ENCODE data around the gene TMEM95.

TMEM95 gene

GRCh38 chr17:7403043-7403726 lies 48.2 kb downstream of the TMEM95 start:
- Histone ChIP-seq H3K9me3 (ENCODE audit: control insufficient read depth in 2 of 2, low read length in 2 of 2) (no peaks in the 10 kb centered on the region), H3K27ac (ENCODE audit: low read depth in 2 of 2, low read length in 2 of 2) (peak overlapping the region; percentile 92), H3K9ac (ENCODE audit: low read depth in 1 of 2, low read length in 2 of 2) (peak overlapping the region; percentile 43 to 77), H3K4me1 (ENCODE audit: control insufficient read depth in 2 of 2, insufficient read depth in 2 of 2, low read length in 2 of 2) (peaks cover 6 to 7% of the 10 kb centered on the region in 2 donors), H3K4me3 (ENCODE audit: low read length in 2 of 2) (peak overlapping the region; percentile 82 to 91), H3K36me3 (ENCODE audit: control insufficient read depth in 2 of 2, insufficient read depth in 2 of 2, low read length in 2 of 2) (no peaks in the 10 kb centered on the region), H3K27me3 (ENCODE audit: control insufficient read depth in 2 of 2, insufficient read depth in 2 of 2, low read length in 2 of 2) (peaks cover 0 to 12% of the 10 kb centered on the region in 2 donors)

DNA sequence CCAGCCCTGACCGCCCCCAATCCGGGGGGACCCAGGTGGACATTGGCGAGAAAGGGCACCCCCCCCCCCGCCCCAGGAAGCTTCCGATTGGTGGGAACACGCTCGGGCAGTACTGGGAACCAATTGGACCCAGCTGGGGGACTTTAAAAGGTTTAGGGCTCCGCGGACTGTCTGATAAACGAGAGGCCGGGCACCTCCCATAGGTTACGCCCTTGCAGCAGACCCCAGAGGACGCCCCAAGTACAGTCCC lies 48.7 kb downstream of the TMEM95 start:
- H3K4me1 ChIP-seq (ENCODE audit: control insufficient read depth in 2 of 2, insufficient read depth in 2 of 2, low read length in 2 of 2): peaks cover 6 to 7% of the 10 kb centered on the region in 2 donors
- peak overlapping the region; percentile 82 to 91 for H3K4me3 ChIP-seq (ENCODE audit: low read length in 2 of 2)
- no peaks in the 10 kb centered on the region for H3K36me3 ChIP-seq (ENCODE audit: control insufficient read depth in 2 of 2, insufficient read depth in 2 of 2, low read length in 2 of 2)
- H3K9me3 ChIP-seq (ENCODE audit: control insufficient read depth in 2 of 2, low read length in 2 of 2): no peaks in the 10 kb centered on the region
- H3K27ac ChIP-seq (ENCODE audit: low read depth in 2 of 2, low read length in 2 of 2): peak overlapping the region; percentile 92
- H3K27me3 ChIP-seq (ENCODE audit: control insufficient read depth in 2 of 2, insufficient read depth in 2 of 2, low read length in 2 of 2): peaks cover 0 to 12% of the 10 kb centered on the region in 2 donors
- peak overlapping the region; percentile 43 to 77 for H3K9ac ChIP-seq (ENCODE audit: low read depth in 1 of 2, low read length in 2 of 2)

- peaks cover 0 to 12% of the 10 kb centered on the region in 2 donors for H3K27me3 ChIP-seq (ENCODE audit: control insufficient read depth in 2 of 2, insufficient read depth in 2 of 2, low read length in 2 of 2)
- H3K4me3 ChIP-seq (ENCODE audit: low read length in 2 of 2): peak within 1 kb of the TSS; percentile 82 to 91
- peak within 1 kb of the TSS; percentile 92 for H3K27ac ChIP-seq (ENCODE audit: low read depth in 2 of 2, low read length in 2 of 2)
- H3K9me3 ChIP-seq (ENCODE audit: control insufficient read depth in 2 of 2, low read length in 2 of 2): no peaks in the 10 kb centered on the region
- no peaks in the 10 kb centered on the region for H3K36me3 ChIP-seq (ENCODE audit: control insufficient read depth in 2 of 2, insufficient read depth in 2 of 2, low read length in 2 of 2)
- H3K4me1 ChIP-seq (ENCODE audit: control insufficient read depth in 2 of 2, insufficient read depth in 2 of 2, low read length in 2 of 2): peaks cover 6 to 7% of the 10 kb centered on the region in 2 donors
- peak within 1 kb of the TSS; percentile 52 to 77 for H3K9ac ChIP-seq (ENCODE audit: low read depth in 1 of 2, low read length in 2 of 2)
Measured at GRCh38 chr17:7403977-7404736, 49.2 kb downstream of the TMEM95 start, which contains the start of gene TMEM256. Gene TMEM256 (minus strand): TSS chr17:7404097. CDS start chr17:7404084, 13 bp downstream.

DNA sequence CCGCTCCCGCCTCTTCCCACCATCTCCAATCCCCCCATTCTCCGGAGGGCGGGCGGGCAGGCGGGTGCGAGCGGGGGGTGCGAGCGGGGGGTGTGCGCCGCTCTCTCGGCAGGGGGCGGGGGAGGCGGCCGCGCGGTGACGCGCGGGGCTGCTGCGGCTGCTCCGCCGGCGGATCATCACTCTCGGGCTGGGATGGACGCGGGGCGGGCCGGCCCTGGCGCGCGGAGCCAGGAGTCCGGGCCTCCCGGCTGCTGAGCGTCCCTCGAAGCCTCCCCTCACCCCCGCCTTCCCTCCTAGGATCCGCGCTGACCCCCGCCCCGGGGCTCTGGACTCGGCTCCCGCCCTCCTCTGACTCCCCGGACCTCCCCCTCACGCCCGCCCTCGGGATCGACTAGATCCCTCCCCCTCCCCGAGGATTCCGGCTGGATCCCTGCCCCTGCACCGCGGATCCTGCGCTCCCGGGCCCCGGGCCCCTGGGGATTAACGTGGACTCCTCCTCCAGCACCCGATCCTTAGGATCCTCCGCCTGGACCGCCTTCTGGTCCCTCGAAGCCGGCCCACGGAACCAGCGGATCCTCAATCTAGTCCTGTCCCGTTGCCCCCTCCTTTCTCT lies 49.9 kb downstream of the TMEM95 start:
- Histone ChIP-seq H3K4me1 (ENCODE audit: control insufficient read depth in 2 of 2, insufficient read depth in 2 of 2, low read length in 2 of 2) (peaks cover 6 to 7% of the 10 kb centered on the region in 2 donors), H3K4me3 (ENCODE audit: low read length in 2 of 2) (peak overlapping the region; percentile 82 to 91), H3K27ac (ENCODE audit: low read depth in 2 of 2, low read length in 2 of 2) (peak overlapping the region; percentile 66 to 92), H3K36me3 (ENCODE audit: control insufficient read depth in 2 of 2, insufficient read depth in 2 of 2, low read length in 2 of 2) (no peaks in the 10 kb centered on the region), H3K9ac (ENCODE audit: low read depth in 1 of 2, low read length in 2 of 2) (peak overlapping the region; percentile 28 to 52), H3K27me3 (ENCODE audit: control insufficient read depth in 2 of 2, insufficient read depth in 2 of 2, low read length in 2 of 2) (peaks cover 0 to 12% of the 10 kb centered on the region in 2 donors), H3K9me3 (ENCODE audit: control insufficient read depth in 2 of 2, low read length in 2 of 2) (no peaks in the 10 kb centered on the region)

DNA sequence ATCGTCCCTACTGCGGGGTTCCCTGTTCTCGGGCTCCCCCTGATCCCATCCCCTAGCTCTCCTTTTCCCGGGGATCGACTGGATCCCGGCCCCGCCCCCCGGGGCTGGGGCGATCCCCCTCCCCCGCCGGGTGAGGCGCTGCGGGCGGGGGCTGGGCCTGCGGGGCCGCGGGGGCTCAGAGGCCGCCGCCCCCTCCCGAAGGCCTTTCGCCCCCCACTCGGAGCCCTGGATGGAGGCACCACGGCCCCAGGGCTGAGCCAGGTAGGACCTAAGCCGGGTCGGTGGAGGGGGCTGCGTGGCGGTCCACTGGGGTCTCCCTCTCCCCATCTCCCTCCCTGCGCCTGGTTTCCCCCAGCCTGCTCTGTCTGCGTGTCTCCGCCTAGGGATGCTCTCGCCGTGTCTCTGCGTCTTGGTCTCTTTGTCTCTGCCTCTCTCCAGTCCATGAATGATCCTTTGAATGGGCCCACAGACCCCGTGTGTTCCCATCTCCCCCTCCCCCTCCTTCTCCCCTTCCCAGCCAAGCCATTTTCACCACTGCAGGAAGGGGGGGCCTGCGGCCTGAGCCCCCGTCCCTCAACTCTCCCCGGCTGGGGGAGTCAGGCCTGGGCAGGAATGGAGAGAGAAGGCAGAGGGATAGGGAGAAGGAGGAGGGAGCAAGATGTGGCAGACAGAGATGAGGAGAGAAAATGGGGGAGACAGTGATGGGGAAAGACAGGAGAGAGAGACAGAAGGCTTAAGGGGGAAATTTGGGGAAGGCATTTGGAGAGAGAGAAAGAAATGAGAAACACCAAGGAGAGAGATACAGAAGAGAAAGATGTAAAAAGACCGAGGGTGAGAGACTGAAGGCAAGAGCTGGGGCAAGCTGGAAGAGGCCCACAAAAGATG lies 50.6 kb downstream of the TMEM95 start:
- peak overlapping the region; percentile 63 to 82 for H3K4me3 ChIP-seq (ENCODE audit: low read length in 2 of 2)
- H3K9me3 ChIP-seq (ENCODE audit: control insufficient read depth in 2 of 2, low read length in 2 of 2): no peaks in the 10 kb centered on the region
- no peaks in the 10 kb centered on the region for H3K36me3 ChIP-seq (ENCODE audit: control insufficient read depth in 2 of 2, insufficient read depth in 2 of 2, low read length in 2 of 2)
- peak overlapping the region; percentile 28 to 52 for H3K9ac ChIP-seq (ENCODE audit: low read depth in 1 of 2, low read length in 2 of 2)
- peak overlapping the region in 1 of 2 donors; percentile 92 for H3K27ac ChIP-seq (ENCODE audit: low read depth in 2 of 2, low read length in 2 of 2)
- peaks cover 0 to 12% of the 10 kb centered on the region in 2 donors for H3K27me3 ChIP-seq (ENCODE audit: control insufficient read depth in 2 of 2, insufficient read depth in 2 of 2, low read length in 2 of 2)
- peaks cover 6 to 7% of the 10 kb centered on the region in 2 donors for H3K4me1 ChIP-seq (ENCODE audit: control insufficient read depth in 2 of 2, insufficient read depth in 2 of 2, low read length in 2 of 2)

GRCh38 chr17:7406235-7406825 lies 51.4 kb downstream of the TMEM95 start:
- Histone ChIP-seq H3K27ac (ENCODE audit: low read depth in 2 of 2, low read length in 2 of 2) (no peak overlapping the region), H3K9ac (ENCODE audit: low read depth in 1 of 2, low read length in 2 of 2) (no peak overlapping the region), H3K4me1 (ENCODE audit: control insufficient read depth in 2 of 2, insufficient read depth in 2 of 2, low read length in 2 of 2) (peaks cover 6 to 7% of the 10 kb centered on the region in 2 donors), H3K27me3 (ENCODE audit: control insufficient read depth in 2 of 2, insufficient read depth in 2 of 2, low read length in 2 of 2) (peaks cover 0 to 12% of the 10 kb centered on the region in 2 donors), H3K4me3 (ENCODE audit: low read length in 2 of 2) (no peak overlapping the region), H3K36me3 (ENCODE audit: control insufficient read depth in 2 of 2, insufficient read depth in 2 of 2, low read length in 2 of 2) (no peaks in the 10 kb centered on the region), H3K9me3 (ENCODE audit: control insufficient read depth in 2 of 2, low read length in 2 of 2) (no peaks in the 10 kb centered on the region)
